HG03159 (cell line): ENCODE data around the gene ZBBX.
A peak's percentile ranks its signal among the peaks of the same experiment; 100 is the strongest.
"Not testable (repeated sequence)": the region's sequence is repeated elsewhere in the genome, so short reads cannot be mapped to it uniquely, and the experiment has no call there.

Experiments
- ATAC-seq: cut with Tn5 transposase; IDR thresholded peaks from one replicate; pipeline ENCODE4 v1.9.1; 2021; ENCODE audit warnings: mild to moderate bottlenecking, moderate library complexity; ENCODE audit not compliant: unreplicated experiment

The ZBBX gene, protein sequence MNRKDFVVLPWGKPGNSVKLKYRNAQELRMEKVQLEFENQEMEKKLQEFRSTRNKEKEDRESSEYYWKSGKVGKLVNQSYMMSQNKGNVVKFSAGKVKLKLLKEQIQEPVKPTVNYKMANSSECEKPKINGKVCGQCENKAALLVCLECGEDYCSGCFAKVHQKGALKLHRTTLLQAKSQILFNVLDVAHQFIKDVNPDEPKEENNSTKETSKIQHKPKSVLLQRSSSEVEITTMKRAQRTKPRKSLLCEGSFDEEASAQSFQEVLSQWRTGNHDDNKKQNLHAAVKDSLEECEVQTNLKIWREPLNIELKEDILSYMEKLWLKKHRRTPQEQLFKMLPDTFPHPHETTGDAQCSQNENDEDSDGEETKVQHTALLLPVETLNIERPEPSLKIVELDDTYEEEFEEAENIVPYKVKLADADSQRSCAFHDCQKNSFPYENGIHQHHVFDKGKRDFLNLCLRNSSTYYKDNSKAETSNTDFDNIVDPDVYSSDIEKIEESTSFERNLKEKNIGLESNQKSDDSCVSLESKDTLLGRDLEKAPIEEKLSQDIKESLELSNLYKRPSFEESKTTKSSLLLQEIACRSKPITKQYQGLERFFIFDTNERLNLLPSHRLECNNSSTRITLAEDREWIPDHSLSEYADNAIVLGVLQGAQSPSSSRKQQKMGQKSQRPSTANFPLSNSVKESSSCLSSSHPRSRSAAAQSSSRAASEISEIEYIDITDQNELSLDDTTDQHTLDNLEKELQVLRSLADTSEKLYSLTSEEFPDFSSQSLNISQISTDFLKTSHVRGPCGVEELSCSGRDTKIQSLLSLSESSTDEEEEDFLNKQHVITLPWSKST

DNA sequence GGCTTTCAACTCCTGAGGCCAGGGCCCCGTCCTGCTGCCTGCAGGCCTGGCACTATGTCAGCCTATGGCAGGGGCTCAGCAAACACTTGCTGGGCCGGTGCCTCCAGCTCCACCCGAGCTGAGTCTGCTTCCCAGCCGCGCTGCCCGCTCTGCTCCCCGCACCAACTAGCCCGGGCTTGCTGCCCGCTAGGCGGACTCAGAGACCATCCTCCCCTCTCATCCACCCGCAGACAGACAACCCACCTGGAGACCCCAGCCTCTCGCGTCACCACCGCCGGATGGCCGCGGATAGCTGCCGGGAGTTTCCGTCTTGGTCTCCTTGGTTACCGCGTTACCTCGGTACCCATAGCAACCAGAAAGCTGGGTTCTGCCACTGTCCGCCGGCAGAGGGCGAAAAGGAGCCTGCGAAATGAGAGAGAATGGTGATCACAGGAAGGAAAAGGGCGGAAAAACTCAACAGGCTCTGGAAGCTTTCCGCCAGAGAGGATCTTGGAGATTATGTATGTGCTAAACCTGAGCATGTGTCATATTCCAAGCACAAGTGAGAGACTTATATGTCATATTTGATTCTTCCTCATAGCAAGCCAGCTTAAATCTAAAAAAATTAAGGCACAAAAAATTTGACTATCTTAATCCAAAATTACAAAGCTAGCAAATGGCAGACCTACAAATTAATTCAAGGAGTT is at the start of gene ZBBX:
TSS of gene ZBBX (minus strand) at position 294 of the 686 bp plus-strand sequence. CDS start 7,396 bp downstream, outside the sequence.
- peak; percentile 100 for ATAC-seq

DNA sequence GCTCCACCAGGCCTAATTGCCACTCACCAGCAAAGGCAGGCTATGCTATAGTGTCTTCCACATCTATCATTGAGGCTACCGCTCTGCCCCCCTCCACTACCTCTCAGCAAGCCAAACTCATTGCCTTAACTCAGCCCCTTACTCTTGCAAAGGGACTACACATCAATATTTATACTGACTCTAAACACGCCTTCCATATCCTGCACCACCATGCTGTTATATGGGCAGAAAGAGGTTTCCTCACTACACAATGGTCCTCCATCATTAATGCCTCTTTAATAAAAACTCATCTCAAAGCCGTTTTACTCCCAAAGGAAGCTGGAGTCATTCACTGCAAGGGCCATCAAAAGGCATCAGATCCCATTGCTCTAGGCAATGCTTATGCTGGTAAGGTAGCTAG is 46.9 kb upstream of the ZBBX start:
- not testable (repeated sequence) for ATAC-seq

DNA sequence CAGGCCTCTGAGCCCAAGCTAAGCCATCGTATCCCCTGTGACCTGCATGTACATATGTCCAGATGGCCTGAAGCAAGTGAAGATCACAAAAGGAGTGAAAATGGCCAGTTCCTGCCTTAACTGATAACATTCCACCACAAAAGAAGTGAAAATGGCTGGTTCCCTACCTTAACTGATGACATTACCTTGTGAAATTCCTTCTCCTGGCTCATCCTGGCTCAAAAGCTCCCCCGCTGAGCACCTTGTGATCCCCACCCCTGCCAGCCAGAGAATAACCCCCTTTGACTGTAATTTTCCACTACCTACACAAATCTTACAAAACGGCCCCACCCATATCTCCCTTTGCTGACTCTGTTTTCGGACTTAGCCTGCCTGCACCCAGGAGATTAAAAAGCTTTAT is 42.3 kb upstream of the ZBBX start:
- ATAC-seq = not testable (repeated sequence)

DNA sequence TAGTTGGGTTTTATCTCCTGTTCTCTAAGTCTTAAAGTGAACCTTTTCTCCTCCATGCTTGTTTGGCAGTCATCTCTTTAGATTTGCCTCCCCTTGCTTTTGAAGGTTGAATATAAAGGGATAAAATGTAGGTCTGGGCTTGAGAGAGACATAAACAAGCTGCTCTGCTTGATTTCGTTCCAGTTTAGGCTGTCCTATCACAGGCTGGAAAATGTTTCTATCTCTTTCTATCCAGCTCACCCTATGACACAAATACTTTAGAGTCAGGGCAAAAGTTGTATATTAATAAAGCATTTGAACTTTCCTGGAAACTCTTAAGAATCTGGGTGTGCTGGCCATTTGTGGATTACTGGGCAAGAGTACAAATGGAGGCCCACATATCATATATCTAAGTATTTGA is 29.5 kb upstream of the ZBBX start:
- no peak for ATAC-seq

DNA sequence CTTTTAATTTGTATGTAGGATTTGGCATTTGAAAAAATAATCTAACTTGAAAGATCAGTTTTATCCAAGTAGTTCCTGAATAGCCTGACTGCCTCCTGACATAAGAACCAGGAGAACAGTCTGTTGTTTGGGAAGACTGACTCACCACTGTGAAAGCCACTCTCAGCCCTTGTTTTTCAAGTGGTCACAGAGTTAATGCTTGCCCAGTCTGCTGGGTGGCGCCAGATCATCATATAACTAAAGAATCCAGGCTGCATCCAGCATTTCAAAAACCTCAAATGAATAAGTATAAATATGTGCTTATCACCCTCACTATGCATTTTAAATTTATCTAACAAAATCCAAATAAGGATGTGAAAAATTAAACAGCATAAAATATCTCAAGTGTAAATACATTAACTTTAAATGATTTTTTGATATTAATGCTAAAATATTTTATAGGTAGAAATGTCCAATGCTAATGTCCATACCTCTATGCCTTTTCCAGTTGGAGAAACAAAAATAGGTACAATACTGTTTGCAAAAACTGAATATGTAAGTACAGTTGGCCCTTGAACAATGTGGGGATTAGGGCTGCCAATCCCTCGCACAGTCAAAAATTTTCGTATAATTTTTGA is 26.9 kb upstream of the ZBBX start:
- no peak for ATAC-seq

DNA sequence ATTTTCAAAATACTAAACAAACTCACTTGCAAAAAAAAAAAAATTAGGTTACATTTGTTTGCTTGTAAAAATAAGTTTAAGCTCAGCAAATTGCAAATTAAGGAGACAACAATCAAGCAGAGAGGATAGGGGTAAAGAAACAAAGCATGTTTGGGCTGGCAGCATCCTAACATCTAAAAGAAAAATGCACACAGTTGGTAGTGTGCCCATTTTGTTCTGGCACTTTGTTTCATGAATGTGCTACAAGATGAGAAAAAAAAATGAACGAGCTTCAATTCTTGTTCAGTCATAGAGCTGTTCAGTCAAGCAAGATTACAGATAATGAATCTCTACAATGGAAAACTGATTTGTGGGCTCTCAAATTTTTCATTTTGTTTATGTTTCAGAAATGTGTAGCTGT is 17.7 kb upstream of the ZBBX start:
- no peak for ATAC-seq

DNA sequence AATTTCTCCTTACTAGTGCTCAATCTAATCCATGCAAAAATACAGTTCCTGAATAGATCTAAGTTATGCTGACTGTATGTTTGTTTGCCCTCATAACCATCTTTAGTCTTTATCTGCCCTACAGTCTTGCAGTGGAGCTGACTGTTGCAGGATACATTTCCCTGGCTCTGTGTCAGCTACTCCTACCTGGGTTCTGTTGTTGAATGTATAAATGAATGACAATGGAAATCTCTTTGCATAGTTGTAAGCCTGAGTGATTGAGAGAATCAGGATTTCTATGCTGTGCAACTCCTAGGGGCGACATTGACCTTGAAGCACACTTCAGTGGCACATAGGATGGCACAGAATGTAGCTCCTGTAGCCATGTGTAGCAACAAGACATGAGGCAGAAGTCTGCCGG is 16.0 kb upstream of the ZBBX start:
- no peak for ATAC-seq

DNA sequence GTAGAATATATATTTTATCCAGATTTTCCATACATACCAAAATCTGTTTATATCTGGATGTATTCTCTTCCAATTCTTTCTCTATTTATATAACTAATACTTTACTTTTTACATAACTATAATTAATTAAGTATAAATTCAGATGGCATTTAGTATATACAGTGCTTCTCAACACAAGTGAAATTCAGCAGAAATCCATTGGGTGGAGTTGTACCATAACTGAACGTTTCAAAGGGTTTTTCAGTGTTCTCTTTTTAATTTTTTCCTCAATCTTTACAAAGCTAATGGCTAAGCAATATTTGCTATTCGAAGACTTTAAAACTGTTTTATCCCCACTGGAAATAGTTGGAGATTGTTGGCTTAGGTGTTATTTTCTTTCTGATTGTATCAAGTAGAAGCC is 13.9 kb upstream of the ZBBX start:
- no peak for ATAC-seq

DNA sequence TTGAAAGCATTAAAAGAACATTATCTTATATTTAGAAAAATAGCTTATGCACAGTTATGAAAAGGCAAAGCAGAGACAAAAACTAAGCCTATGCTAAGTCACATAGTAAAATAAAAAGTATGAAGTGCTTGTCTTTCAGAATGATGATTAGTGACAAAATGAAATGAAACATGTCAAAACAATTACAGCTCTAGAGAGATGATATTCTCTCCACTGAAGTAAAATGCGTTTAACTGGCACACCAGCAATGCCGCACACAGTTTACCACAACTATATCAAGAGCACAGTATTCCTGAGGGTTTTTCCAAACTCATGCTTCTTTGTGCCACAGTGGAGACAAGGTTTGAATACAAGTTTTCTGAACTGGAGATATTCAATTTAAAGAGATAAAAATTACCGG is 2.1 kb upstream of the ZBBX start:
- ATAC-seq = no peak

DNA sequence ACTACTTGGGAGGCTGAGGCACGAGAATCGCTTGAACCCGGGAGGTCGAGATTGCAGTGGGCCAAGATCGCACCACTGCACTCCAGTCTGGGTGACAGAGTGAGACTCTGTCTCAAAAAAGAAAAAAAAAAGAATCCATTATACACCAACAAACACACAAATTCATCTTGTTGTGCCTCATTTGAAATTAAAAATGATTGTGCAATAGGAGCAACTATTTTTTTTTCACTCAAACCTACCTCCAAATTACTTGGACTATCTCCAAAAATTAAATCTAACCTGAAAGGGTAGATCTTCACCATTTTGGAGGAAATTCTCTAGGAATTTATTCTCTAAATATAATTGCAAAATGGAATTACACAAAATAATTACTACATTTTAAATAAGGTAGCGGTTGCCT is 4.6 kb downstream of the ZBBX start:
- ATAC-seq = no peak

DNA sequence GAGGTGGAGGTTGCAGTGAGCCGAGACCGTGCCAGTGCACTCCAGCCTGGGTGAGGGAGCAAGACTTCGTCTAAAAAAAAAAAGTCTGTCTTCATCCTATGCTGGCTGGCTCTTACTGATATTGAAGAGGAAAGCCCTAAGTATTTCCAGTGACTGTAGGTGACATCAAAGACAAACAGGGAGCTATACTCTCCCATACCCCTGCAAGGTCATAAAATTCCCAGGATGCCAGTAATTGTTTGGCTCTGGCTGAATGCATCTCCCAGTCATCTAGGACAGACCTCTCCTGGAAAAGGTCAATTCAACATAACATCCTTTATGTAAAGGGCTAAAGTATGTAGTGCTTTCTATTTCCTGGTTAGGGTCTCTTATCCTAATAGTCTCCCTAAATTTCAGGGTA is 8.0 kb downstream of the ZBBX start:
- ATAC-seq = no peak

DNA sequence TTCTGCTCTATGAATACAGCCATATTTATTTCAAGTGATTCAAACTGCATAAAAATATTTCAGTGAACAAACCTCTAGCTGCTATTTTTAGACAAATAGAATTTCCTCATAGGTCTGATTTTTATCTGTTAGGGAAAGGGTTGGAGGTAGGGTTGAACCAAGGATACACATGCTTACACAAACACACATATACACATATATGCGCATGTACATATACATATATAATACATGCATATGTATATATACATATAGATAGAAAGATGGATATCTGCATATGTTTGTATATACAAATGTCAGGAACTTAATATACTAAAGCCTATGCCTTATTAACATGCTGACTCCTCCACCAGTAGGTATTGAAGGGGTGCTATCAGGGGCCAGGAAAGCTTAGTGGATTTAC is 18.1 kb downstream of the ZBBX start:
- ATAC-seq = no peak

DNA sequence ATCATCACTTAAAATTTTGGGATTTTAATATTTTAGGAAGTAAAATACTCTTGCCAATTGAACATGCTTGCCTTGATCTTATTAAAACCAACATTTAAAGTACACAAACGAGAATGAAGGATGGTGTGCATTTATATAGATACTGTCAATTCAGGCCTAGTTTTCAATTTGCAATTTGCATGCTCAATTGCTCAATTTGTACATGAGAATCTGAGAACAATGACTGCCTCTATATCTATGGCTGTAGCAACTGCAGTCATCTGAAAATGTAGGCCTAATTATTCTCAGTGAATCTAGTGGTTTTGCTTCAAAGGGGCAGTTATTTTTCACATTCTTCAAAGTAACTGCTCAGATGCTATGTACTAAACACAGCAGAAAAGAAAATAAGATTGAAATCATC is 18.8 kb downstream of the ZBBX start:
- ATAC-seq = no peak

DNA sequence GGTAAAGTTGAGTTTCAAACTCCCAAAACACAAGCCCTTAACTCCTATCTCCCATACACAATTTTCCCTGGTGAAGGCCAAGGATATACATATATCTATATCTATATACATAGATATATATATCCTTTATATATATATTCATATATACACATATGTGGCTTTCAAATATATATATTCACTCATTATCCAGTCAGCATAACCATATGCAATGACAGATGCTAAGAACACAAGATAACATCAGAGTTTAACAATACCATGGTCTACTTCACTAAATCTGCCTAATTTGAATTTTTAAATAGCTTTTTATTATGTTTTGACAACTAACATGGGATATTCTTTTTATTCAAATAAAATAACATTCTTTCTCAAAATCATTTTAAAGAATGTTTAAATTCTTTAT is 24.7 kb downstream of the ZBBX start:
- no peak for ATAC-seq

DNA sequence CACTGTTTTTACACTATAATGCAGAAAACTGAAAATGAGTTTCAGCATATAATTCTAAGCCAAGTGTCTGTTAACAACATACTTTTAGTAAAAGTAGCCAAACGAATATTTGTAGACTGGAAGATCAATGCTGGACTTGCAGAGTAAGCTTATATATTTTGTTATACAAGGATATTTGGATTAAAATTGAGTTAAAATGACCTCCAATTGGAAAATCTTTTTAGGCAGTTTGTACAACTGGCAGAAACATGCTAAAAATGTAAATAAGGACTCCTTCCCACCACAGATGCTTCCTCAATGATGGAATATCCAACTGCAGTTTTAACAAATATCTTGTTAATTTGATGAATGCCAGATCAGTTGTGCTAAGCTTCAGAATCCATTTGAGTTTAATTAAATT is 25.3 kb downstream of the ZBBX start:
- ATAC-seq = no peak

DNA sequence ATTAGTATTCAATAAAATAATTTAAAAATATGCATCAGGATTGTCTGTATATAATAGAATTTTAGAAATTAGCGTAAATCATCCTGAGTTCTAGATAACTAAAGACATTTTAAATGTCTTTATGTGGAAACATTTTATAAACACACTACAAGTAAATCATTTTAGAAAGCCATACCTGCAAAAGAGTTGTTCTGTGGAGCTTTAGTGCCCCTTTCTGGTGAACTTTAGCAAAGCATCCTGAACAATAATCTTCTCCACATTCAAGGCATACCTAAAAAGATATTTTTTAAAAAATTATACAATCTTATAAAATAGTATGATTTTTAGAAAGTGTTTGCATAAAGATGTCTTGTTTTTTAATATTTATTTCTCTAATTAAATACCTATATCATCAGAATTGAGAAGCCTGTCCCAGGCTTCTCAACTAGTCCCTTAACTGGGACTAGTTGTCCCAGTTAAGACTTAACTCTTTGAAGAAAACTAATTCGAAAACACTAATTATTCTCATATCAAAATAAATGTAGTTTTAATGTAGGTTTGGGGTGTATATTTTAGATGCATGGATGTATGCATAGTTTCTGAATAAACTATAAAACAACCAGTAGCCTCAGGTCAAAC is 29.7 kb downstream of the ZBBX start:
- no peak for ATAC-seq

DNA sequence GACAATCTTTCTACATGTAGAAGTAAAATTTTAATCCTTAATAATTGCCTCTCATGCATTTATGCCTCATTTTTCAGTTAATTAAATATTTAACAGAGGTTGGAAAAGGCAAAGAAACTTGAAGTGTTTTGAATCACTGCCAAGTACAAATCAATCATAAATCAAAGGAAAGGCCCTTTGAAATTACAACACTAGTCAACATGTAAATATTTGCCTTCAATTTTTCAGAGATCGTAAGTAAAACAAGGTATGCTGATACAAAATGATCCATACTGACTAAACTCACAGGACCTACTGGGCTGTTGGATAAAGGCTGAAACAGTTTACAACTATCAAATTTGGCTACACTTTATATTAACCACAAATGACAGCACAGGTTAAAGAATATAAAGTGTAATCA is 33.9 kb downstream of the ZBBX start:
- no peak for ATAC-seq

DNA sequence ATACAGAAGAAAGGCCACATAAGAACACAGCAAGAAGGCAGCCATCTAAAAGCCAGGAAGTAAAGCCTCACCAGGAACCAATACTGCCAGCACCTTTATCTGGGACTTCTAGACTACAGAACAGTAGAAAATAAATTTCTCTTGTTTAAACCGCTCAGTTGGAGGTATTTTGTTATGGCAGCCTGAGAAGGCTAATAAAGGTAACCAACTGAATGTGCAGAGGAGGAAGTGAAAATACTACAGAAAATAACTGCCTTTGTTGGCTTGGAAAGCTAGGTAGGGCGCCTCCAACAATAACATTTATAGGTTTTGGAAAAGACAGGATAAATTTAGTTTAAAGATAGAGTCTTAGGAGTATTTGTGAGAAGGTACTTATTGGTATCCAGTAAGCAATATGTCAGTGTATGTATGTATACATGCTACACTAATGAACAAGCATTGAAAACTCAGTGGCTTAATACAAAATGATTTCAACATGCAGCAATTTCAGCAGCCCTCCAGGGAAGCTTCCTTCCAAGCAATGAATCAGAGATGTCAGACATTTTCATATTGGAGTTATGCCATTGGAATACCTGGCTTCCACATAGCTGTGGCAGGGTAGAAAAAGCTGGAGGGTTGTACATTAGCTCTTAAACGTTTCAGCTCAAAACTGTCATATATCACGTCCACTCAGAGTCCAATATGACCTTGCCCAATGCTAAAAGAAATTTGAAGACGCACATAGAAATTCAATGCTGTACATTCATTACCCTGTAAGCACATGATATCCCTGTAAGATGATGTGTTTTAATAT is 48.9 kb downstream of the ZBBX start:
- ATAC-seq = no peak

DNA sequence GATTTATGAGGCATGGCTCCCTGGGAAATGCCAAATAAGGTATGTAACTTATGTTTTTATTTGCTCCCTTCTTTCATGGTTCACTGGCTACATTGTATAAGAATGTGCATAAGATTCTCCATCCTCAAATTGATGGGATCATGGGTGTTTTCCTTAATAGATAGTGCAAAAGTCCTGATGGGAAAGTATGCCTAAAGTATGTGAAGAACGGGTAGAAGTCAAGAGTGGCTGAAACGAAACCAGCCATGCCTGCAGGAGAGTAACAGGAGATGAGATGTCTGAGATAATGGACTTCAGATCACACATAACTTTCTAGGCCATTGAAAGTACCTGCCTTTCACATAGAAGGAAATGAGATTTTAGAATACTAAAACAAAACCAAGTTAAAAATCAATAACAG is 56.5 kb downstream of the ZBBX start:
- ATAC-seq = no peak
